Panc1 (cell line): ENCODE results near the gene CHD6. TPM values are rescaled to one million over a fixed set of nuclear protein-coding genes. Genes with fewer than 3 reads are reported as not detected.
A peak's percentile ranks its signal among the peaks of the same experiment; 100 is the strongest.

Experiments used
- ATAC-seq: fragments of 200-7000 bp; cut with Tn5 transposase; 2 replicates; pipeline ENCODE4 v1.9.1; 2020; ENCODE audit warnings: mild to moderate bottlenecking, moderate library complexity
- BruUV-seq: library from RNA; stranded (reverse); fragments of 400-500 nt; replicated peaks from 2 replicates; lab custom pipeline; 2021; lab: Mats Ljungman, UMichigan
- CTCF ChIA-PET: fragments of 300-600 bp; sonication (Branson Sonifier 250); formaldehyde crosslinking; loops from one replicate; lab custom pipeline; 2022; ENCODE audit warnings: antibody characterized with exemption; lab: Charles Lee
- POLR2A ChIA-PET: fragments of 300-600 bp; sonication (Branson Sonifier 250); formaldehyde crosslinking; loops from one replicate; lab custom pipeline; 2022; ENCODE audit warnings: antibody characterized with exemption; lab: Charles Lee
- DNase-seq: peaks from one replicate; pipeline ENCODE4 v3.0.0-alpha.2; 2010; ENCODE audit warnings: low read depth, low spot score
- H3K27ac ChIP-seq: 2 replicates; pipeline ENCODE4 v1.5.1; 2011; ENCODE audit warnings: mild to moderate bottlenecking, low read length, inconsistent platforms
- H3K27me3 ChIP-seq: fragments of 200-500 bp; sonication (Bioruptor generic); 2 replicates; pipeline ENCODE4 v1.6.0; 2014; ENCODE audit warnings: low read length, inconsistent platforms; ENCODE audit not compliant: control insufficient read depth, insufficient read depth
- H3K36me3 ChIP-seq: fragments of 200-500 bp; sonication (Bioruptor generic); 2 replicates; pipeline ENCODE4 v1.5.1; 2014; ENCODE audit warnings: inconsistent platforms, mild to moderate bottlenecking, low read length, moderate library complexity; ENCODE audit not compliant: control insufficient read depth, insufficient read depth
- H3K4me1 ChIP-seq: 2 replicates; pipeline ENCODE4 v1.5.1; 2011; ENCODE audit warnings: inconsistent platforms, mild to moderate bottlenecking, low read length, moderate library complexity; ENCODE audit not compliant: control insufficient read depth, insufficient read depth
- H3K4me3 ChIP-seq, 2 experiments: 2 replicates each; pipeline ENCODE4 v1.5.1; 2011 to 2012; ENCODE audit warnings: low read depth in 2 of 2, low read length in 2 of 2, mild to moderate bottlenecking in 2 of 2, inconsistent platforms in 1 of 2, moderate library complexity in 1 of 2
- H3K9me3 ChIP-seq: fragments of 200-500 bp; sonication (Bioruptor generic); 2 replicates; pipeline ENCODE4 v1.5.1; 2014; ENCODE audit warnings: low read depth, mild to moderate bottlenecking, inconsistent platforms, low read length, moderate library complexity; ENCODE audit not compliant: control insufficient read depth, insufficient read depth
- CTCF ChIP-seq: fragments of 450-650 bp; IDR thresholded peaks from 2 replicates; pipeline ENCODE4 v1.5.1; 2017; ENCODE audit warnings: mild to moderate bottlenecking
- POLR2AphosphoS5 ChIP-seq: IDR thresholded peaks from 2 replicates; pipeline ENCODE4 v1.6.1; 2012; ENCODE audit warnings: mild to moderate bottlenecking, low read depth, low read length, moderate library complexity
- REST ChIP-seq, 2 experiments: IDR thresholded peaks; 2 replicates each; pipeline ENCODE4 v1.6.1; 2011 to 2012; ENCODE audit warnings: low read depth in 2 of 2, control low read depth in 1 of 2, low read length in 1 of 2, mild to moderate bottlenecking in 1 of 2, moderate library complexity in 1 of 2; ENCODE audit not compliant: insufficient read depth in 1 of 2
- SIN3A ChIP-seq: IDR thresholded peaks from 2 replicates; pipeline ENCODE4 v1.6.1; 2012; ENCODE audit warnings: low read depth, mild to moderate bottlenecking, low read length, moderate library complexity, borderline replicate concordance; ENCODE audit not compliant: insufficient read depth
- TCF7L2 ChIP-seq: IDR thresholded peaks from 2 replicates; pipeline ENCODE4 v1.6.1; 2011; ENCODE audit warnings: mild to moderate bottlenecking, low read depth, low read length, inconsistent platforms
- in situ Hi-C: cut with HindIII; loops from 2 replicates; pipeline ENCODE4 v1.10.0; 2016; ENCODE audit warnings: low sequenced_read_pairs, low pct_unique_long_range_greater_than_20kb
- intact Hi-C: fragments of 100-400 bp; cut with micrococcal nuclease; formaldehyde crosslinking; loops from one replicate; pipeline ENCODE4 v1.10.0; 2022; ENCODE audit not compliant: unreplicated experiment
- total RNA-seq: library from RNA; stranded (reverse); gene quantifications from one replicate; pipeline ENCODE4 v1.2.1, GENCODE V29; 2021; ENCODE audit not compliant: unreplicated experiment

CHD6 gene
- total RNA-seq, 1 experiment from 2014 or later, result 21.3 TPM

GRCh38 chr20:41443691-41444090 lies 174.5 kb downstream of the CHD6 start:
- Histone ChIP-seq H3K4me3 (no peak overlapping the region), H3K27me3 (no peaks in the 10 kb centered on the region), H3K4me1 (no peaks in the 10 kb centered on the region), H3K27ac (no peak overlapping the region), H3K9me3 (no peaks in the 10 kb centered on the region), H3K36me3 (no peaks in the 10 kb centered on the region)
- BruUV-seq, result no TSS peak
- POLR2A ChIA-PET, result no interaction called here
- intact Hi-C loops (no loop called here), in situ Hi-C loops (no loop called here)
- DNase-seq (no peak), ATAC-seq (no peak)
- TF ChIP-seq REST (IDR thresholded peaks at IDR 0.05; ENCODE audit: insufficient read depth in 1 of 2, low read depth in 2 of 2, low read length in 1 of 2), result no peak
- no peak for TF ChIP-seq SIN3A
- TF ChIP-seq POLR2AphosphoS5, result no peak
- TF ChIP-seq CTCF, result no peak
- TF ChIP-seq TCF7L2, result no peak
- CTCF ChIA-PET, result no interaction called here

- TF ChIP-seq TCF7L2, result no peak
- TF ChIP-seq REST (IDR thresholded peaks at IDR 0.05; ENCODE audit: insufficient read depth in 1 of 2, low read depth in 2 of 2, low read length in 1 of 2), result no peak
- no peak for TF ChIP-seq POLR2AphosphoS5
- no peak for TF ChIP-seq CTCF
- no peak for TF ChIP-seq SIN3A
- Histone ChIP-seq H3K27ac (no peak overlapping the region), H3K9me3 (no peaks in the 10 kb centered on the region), H3K27me3 (no peaks in the 10 kb centered on the region), H3K4me1 (no peaks in the 10 kb centered on the region), H3K4me3 (no peak overlapping the region), H3K36me3 (no peaks in the 10 kb centered on the region)
- CTCF ChIA-PET, result no interaction called here
- no peak for ATAC-seq
- in situ Hi-C loops, result no loop called here
- BruUV-seq, result TSS peak; percentile 17
- POLR2A ChIA-PET, result no interaction called here
- intact Hi-C loops, result no loop called here
- no peak for DNase-seq
Observed at GRCh38 chr20:41440882-41441281, 177.3 kb downstream of the CHD6 start.
